ENCODE data around the gene ACOXL. TPM values are rescaled to one million over a fixed set of nuclear protein-coding genes. Genes with fewer than 3 reads are reported as not detected.

Gene ACOXL
- polyA plus RNA-seq, 3 donors from 2014 or later: not detected

- DNase-seq: peak; percentile 43 to 44 (median 44)
- peaks cover 52 to 54% of the 10 kb centered on the region in 2 donors for H3K4me1 Mint-ChIP-seq
- H3K27ac Mint-ChIP-seq: peak overlapping the region; percentile 80 to 92 (median 87)
- no peaks in the 10 kb centered on the region for H3K9me3 Mint-ChIP-seq
- peaks cover 2 to 14% (median 3%) of the 10 kb centered on the region in 3 donors for H3K36me3 Mint-ChIP-seq
- peaks cover 29 to 54% (median 44%) of the 10 kb centered on the region in 3 donors for H3K27me3 Mint-ChIP-seq (ENCODE audit: low read depth in 3 of 3)
- peak overlapping the region; percentile 90 to 97 (median 95) for H3K4me3 Mint-ChIP-seq
Observed at GRCh38 chr2:111121028-111121827, 388.9 kb downstream of the ACOXL start.

- Mint-ChIP-seq H3K9me3 (no peaks in the 10 kb centered on the region), H3K4me3 (peak overlapping the region; percentile 90 to 97 (median 95)), H3K27me3 (ENCODE audit: low read depth in 3 of 3) (peaks cover 25 to 47% (median 40%) of the 10 kb centered on the region in 3 donors), H3K36me3 (peaks cover 8 to 22% (median 9%) of the 10 kb centered on the region in 3 donors), H3K27ac (peak overlapping the region; percentile 81 to 92 (median 87)), H3K4me1 (peaks cover 44 to 48% of the 10 kb centered on the region in 2 donors)
- peak; percentile 85 to 87 (median 87) for DNase-seq
Observed at GRCh38 chr2:111121828-111122630, 389.7 kb downstream of the ACOXL start.

- H3K27ac Mint-ChIP-seq: peak overlapping the region; percentile 39 to 87 (median 74)
- H3K4me3 Mint-ChIP-seq: peak overlapping the region; percentile 86 to 97 (median 87)
- H3K9me3 Mint-ChIP-seq: no peaks in the 10 kb centered on the region
- H3K27me3 Mint-ChIP-seq (ENCODE audit: low read depth in 3 of 3): peaks cover 24 to 46% (median 34%) of the 10 kb centered on the region in 3 donors
- peak; percentile 48 to 58 (median 52) for DNase-seq
- H3K4me1 Mint-ChIP-seq: peaks cover 36 to 42% of the 10 kb centered on the region in 2 donors
- peaks cover 10 to 30% (median 15%) of the 10 kb centered on the region in 3 donors for H3K36me3 Mint-ChIP-seq
Observed at GRCh38 chr2:111122631-111123421, 390.5 kb downstream of the ACOXL start.

- Mint-ChIP-seq H3K27ac (peak overlapping the region in 3 of 6 donors; percentile 16 to 69 (median 46)), H3K27me3 (ENCODE audit: low read depth in 3 of 3) (peaks cover 18 to 37% (median 25%) of the 10 kb centered on the region in 3 donors), H3K9me3 (no peaks in the 10 kb centered on the region), H3K4me1 (peaks cover 27 to 33% of the 10 kb centered on the region in 2 donors), H3K36me3 (peaks cover 12 to 40% (median 22%) of the 10 kb centered on the region in 3 donors), H3K4me3 (peak overlapping the region; percentile 44 to 87 (median 75))
- no peak for DNase-seq
Observed at GRCh38 chr2:111123751-111124150, 391.4 kb downstream of the ACOXL start.

- no peak overlapping the region for H3K4me3 Mint-ChIP-seq
- H3K36me3 Mint-ChIP-seq: peaks cover 18 to 54% (median 32%) of the 10 kb centered on the region in 3 donors
- H3K9me3 Mint-ChIP-seq: no peaks in the 10 kb centered on the region
- H3K4me1 Mint-ChIP-seq: peaks cover 5 to 15% of the 10 kb centered on the region in 2 donors
- H3K27ac Mint-ChIP-seq: no peak overlapping the region
- H3K27me3 Mint-ChIP-seq (ENCODE audit: low read depth in 3 of 3): peaks cover 8 to 15% (median 14%) of the 10 kb centered on the region in 3 donors
- DNase-seq: no peak
Observed at GRCh38 chr2:111126581-111126980, 394.2 kb downstream of the ACOXL start.

- Mint-ChIP-seq H3K27ac (no peak overlapping the region), H3K4me1 (peaks cover 0 to 11% of the 10 kb centered on the region in 2 donors), H3K4me3 (no peak overlapping the region), H3K27me3 (ENCODE audit: low read depth in 3 of 3) (peaks cover 5 to 8% (median 8%) of the 10 kb centered on the region in 3 donors), H3K36me3 (peaks cover 22 to 62% (median 32%) of the 10 kb centered on the region in 3 donors), H3K9me3 (no peaks in the 10 kb centered on the region)
- DNase-seq: no peak
Observed at GRCh38 chr2:111127351-111127750, 395.0 kb downstream of the ACOXL start.

GRCh38 chr2:111128096-111128495 lies 395.7 kb downstream of the ACOXL start:
- peaks cover 22 to 62% (median 32%) of the 10 kb centered on the region in 3 donors for H3K36me3 Mint-ChIP-seq
- no peak for DNase-seq
- H3K27ac Mint-ChIP-seq: no peak overlapping the region
- H3K4me3 Mint-ChIP-seq: no peak overlapping the region
- peaks cover 3 to 5% (median 4%) of the 10 kb centered on the region in 3 donors for H3K27me3 Mint-ChIP-seq (ENCODE audit: low read depth in 3 of 3)
- H3K4me1 Mint-ChIP-seq: peaks cover 0 to 7% of the 10 kb centered on the region in 2 donors
- no peaks in the 10 kb centered on the region for H3K9me3 Mint-ChIP-seq

GRCh38 chr2:111133603-111134002 lies 401.2 kb downstream of the ACOXL start:
- peaks cover 0 to 4% (median 1%) of the 10 kb centered on the region in 3 donors for H3K27me3 Mint-ChIP-seq (ENCODE audit: low read depth in 3 of 3)
- no peak overlapping the region for H3K27ac Mint-ChIP-seq
- H3K4me3 Mint-ChIP-seq: no peak overlapping the region
- peaks cover 11 to 31% (median 16%) of the 10 kb centered on the region in 3 donors for H3K36me3 Mint-ChIP-seq
- DNase-seq: no peak
- H3K9me3 Mint-ChIP-seq: no peaks in the 10 kb centered on the region
- peaks cover 3 to 10% of the 10 kb centered on the region in 2 donors for H3K4me1 Mint-ChIP-seq

- no peak overlapping the region for H3K27ac Mint-ChIP-seq
- peaks cover 3 to 10% of the 10 kb centered on the region in 2 donors for H3K4me1 Mint-ChIP-seq
- H3K36me3 Mint-ChIP-seq: peaks cover 8 to 28% (median 13%) of the 10 kb centered on the region in 3 donors
Observed at GRCh38 chr2:111134055-111134454, 401.7 kb downstream of the ACOXL start.

GRCh38 chr2:111135237-111135909 lies 403.0 kb downstream of the ACOXL start:
- DNase-seq: no peak
- peaks cover 6 to 29% (median 15%) of the 10 kb centered on the region in 3 donors for H3K36me3 Mint-ChIP-seq
- no peak overlapping the region for H3K27ac Mint-ChIP-seq
- peaks cover 0 to 4% (median 0%) of the 10 kb centered on the region in 3 donors for H3K27me3 Mint-ChIP-seq (ENCODE audit: low read depth in 3 of 3)
- no peak overlapping the region for H3K4me3 Mint-ChIP-seq
- H3K4me1 Mint-ChIP-seq: peaks cover 3 to 10% of the 10 kb centered on the region in 2 donors
- H3K9me3 Mint-ChIP-seq: no peaks in the 10 kb centered on the region

More at GRCh38 chr2:111134055-111134454, 401.7 kb downstream of the ACOXL start:
- Mint-ChIP-seq H3K4me3 (no peak overlapping the region), H3K9me3 (no peaks in the 10 kb centered on the region), H3K27me3 (ENCODE audit: low read depth in 3 of 3) (peaks cover 0 to 4% (median 1%) of the 10 kb centered on the region in 3 donors)
- DNase-seq: no peak

- no peak overlapping the region for H3K4me3 Mint-ChIP-seq
- H3K36me3 Mint-ChIP-seq: peaks cover under 1 to 30% (median 17%) of the 10 kb centered on the region in 3 donors
- H3K27me3 Mint-ChIP-seq (ENCODE audit: low read depth in 3 of 3): peaks cover 0 to 2% (median 0%) of the 10 kb centered on the region in 3 donors
- no peak for DNase-seq
- H3K9me3 Mint-ChIP-seq: no peaks in the 10 kb centered on the region
- no peak overlapping the region for H3K27ac Mint-ChIP-seq
- H3K4me1 Mint-ChIP-seq: peaks cover 3 to 10% of the 10 kb centered on the region in 2 donors
Observed at GRCh38 chr2:111135910-111136297, 403.5 kb downstream of the ACOXL start.

- peaks cover 0 to 2% (median 0%) of the 10 kb centered on the region in 3 donors for H3K27me3 Mint-ChIP-seq (ENCODE audit: low read depth in 3 of 3)
- peaks cover 5 to 21% of the 10 kb centered on the region in 2 donors for H3K4me1 Mint-ChIP-seq
- H3K4me3 Mint-ChIP-seq: no peak overlapping the region
- H3K27ac Mint-ChIP-seq: no peak overlapping the region
- peaks cover 8 to 25% (median 12%) of the 10 kb centered on the region in 3 donors for H3K36me3 Mint-ChIP-seq
- no peaks in the 10 kb centered on the region for H3K9me3 Mint-ChIP-seq
- no peak for DNase-seq
Observed at GRCh38 chr2:111138839-111139238, 406.5 kb downstream of the ACOXL start.
